Measurements from ENCODE around the gene PDZD2.

DNA sequence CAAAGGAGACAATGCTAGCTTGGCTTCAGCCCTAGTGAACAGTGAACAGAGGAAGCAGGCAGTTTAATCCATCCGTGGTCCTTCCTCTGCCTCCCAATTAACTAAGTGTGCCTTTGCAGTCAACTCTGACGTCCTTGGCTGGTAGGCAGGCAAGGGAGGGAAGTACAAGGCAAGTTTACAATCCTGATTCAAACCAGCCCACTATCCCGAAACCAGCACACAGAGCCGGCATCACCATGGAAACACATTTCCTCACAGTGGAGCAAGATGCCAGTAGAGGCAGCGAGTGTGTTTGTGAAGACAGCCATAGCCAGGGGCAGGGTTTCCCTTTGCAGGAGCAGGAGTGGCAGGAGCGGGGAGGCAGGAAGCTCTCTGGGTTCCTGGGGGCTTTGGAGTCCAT is 461.3 kb downstream of the PDZD2 start:
- TF ChIP-seq, protein P1, sequence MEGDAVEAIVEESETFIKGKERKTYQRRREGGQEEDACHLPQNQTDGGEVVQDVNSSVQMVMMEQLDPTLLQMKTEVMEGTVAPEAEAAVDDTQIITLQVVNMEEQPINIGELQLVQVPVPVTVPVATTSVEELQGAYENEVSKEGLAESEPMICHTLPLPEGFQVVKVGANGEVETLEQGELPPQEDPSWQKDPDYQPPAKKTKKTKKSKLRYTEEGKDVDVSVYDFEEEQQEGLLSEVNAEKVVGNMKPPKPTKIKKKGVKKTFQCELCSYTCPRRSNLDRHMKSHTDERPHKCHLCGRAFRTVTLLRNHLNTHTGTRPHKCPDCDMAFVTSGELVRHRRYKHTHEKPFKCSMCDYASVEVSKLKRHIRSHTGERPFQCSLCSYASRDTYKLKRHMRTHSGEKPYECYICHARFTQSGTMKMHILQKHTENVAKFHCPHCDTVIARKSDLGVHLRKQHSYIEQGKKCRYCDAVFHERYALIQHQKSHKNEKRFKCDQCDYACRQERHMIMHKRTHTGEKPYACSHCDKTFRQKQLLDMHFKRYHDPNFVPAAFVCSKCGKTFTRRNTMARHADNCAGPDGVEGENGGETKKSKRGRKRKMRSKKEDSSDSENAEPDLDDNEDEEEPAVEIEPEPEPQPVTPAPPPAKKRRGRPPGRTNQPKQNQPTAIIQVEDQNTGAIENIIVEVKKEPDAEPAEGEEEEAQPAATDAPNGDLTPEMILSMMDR (IDR thresholded peaks at IDR 0.05), result no peak
- no peak for TF ChIP-seq POLR2A (IDR thresholded peaks at IDR 0.05)

Measured in testis (tissue), 2 donors.